Transverse colon (tissue), 4 donors: ENCODE data around the gene DLGAP1.

Source experiments
- CTCF ChIP-seq, 5 experiments: fragments of 200-600 bp in 3 of 5; fragments of 450-650 bp in 2 of 5; sonication (generic) in 3 of 5; IDR thresholded peaks; 1 replicate in 2 of 5; 2 replicates in 3 of 5; pipeline ENCODE4 v1.5.1; 2016 to 2017; ENCODE audit warnings: antibody characterized with exemption in 5 of 5, inconsistent platforms in 3 of 5, mild to moderate bottlenecking in 2 of 5, moderate library complexity in 1 of 5
- EP300 ChIP-seq: sonication (generic); formaldehyde crosslinking; IDR thresholded peaks from one replicate; pipeline ENCODE4 v1.6.1; 2017; ENCODE audit warnings: antibody characterized with exemption, low read depth
- POLR2AphosphoS5 ChIP-seq, 3 donors: sonication (generic); formaldehyde crosslinking; IDR thresholded peaks; one replicate each; pipeline ENCODE4 v1.6.1; 2016; ENCODE audit warnings: antibody characterized with exemption in 3 of 3

- TF ChIP-seq CTCF (IDR thresholded peaks at IDR 0.05) (no peak), EP300 (no peak), POLR2AphosphoS5 (IDR thresholded peaks at IDR 0.05) (no peak)
Observed at GRCh38 chr18:3923750-3924149, 531.4 kb downstream of the DLGAP1 start.
